Panc1 (cell line): ENCODE results near the gene XYLT1. TPM values are rescaled to one million over a fixed set of nuclear protein-coding genes. Genes with fewer than 3 reads are reported as not detected.

Experiments
- ATAC-seq: fragments of 200-7000 bp; cut with Tn5 transposase; 2 replicates; pipeline ENCODE4 v1.9.1; 2020; ENCODE audit warnings: mild to moderate bottlenecking, moderate library complexity
- BruUV-seq: library from RNA; stranded (reverse); fragments of 400-500 nt; replicated peaks from 2 replicates; lab custom pipeline; 2021; lab: Mats Ljungman, UMichigan
- CTCF ChIA-PET: fragments of 300-600 bp; sonication (Branson Sonifier 250); formaldehyde crosslinking; loops from one replicate; lab custom pipeline; 2022; ENCODE audit warnings: antibody characterized with exemption; lab: Charles Lee
- POLR2A ChIA-PET: fragments of 300-600 bp; sonication (Branson Sonifier 250); formaldehyde crosslinking; loops from one replicate; lab custom pipeline; 2022; ENCODE audit warnings: antibody characterized with exemption; lab: Charles Lee
- DNase-seq: peaks from one replicate; pipeline ENCODE4 v3.0.0-alpha.2; 2010; ENCODE audit warnings: low read depth, low spot score
- H3K27ac ChIP-seq: 2 replicates; pipeline ENCODE4 v1.5.1; 2011; ENCODE audit warnings: mild to moderate bottlenecking, low read length, inconsistent platforms
- H3K27me3 ChIP-seq: fragments of 200-500 bp; sonication (Bioruptor generic); 2 replicates; pipeline ENCODE4 v1.6.0; 2014; ENCODE audit warnings: low read length, inconsistent platforms; ENCODE audit not compliant: control insufficient read depth, insufficient read depth
- H3K36me3 ChIP-seq: fragments of 200-500 bp; sonication (Bioruptor generic); 2 replicates; pipeline ENCODE4 v1.5.1; 2014; ENCODE audit warnings: inconsistent platforms, mild to moderate bottlenecking, low read length, moderate library complexity; ENCODE audit not compliant: control insufficient read depth, insufficient read depth
- H3K4me1 ChIP-seq: 2 replicates; pipeline ENCODE4 v1.5.1; 2011; ENCODE audit warnings: inconsistent platforms, mild to moderate bottlenecking, low read length, moderate library complexity; ENCODE audit not compliant: control insufficient read depth, insufficient read depth
- H3K4me3 ChIP-seq, 2 experiments: 2 replicates each; pipeline ENCODE4 v1.5.1; 2011 to 2012; ENCODE audit warnings: low read depth in 2 of 2, low read length in 2 of 2, mild to moderate bottlenecking in 2 of 2, inconsistent platforms in 1 of 2, moderate library complexity in 1 of 2
- H3K9me3 ChIP-seq: fragments of 200-500 bp; sonication (Bioruptor generic); 2 replicates; pipeline ENCODE4 v1.5.1; 2014; ENCODE audit warnings: low read depth, mild to moderate bottlenecking, inconsistent platforms, low read length, moderate library complexity; ENCODE audit not compliant: control insufficient read depth, insufficient read depth
- CTCF ChIP-seq: fragments of 450-650 bp; IDR thresholded peaks from 2 replicates; pipeline ENCODE4 v1.5.1; 2017; ENCODE audit warnings: mild to moderate bottlenecking
- POLR2AphosphoS5 ChIP-seq: IDR thresholded peaks from 2 replicates; pipeline ENCODE4 v1.6.1; 2012; ENCODE audit warnings: mild to moderate bottlenecking, low read depth, low read length, moderate library complexity
- SIN3A ChIP-seq: IDR thresholded peaks from 2 replicates; pipeline ENCODE4 v1.6.1; 2012; ENCODE audit warnings: low read depth, mild to moderate bottlenecking, low read length, moderate library complexity, borderline replicate concordance; ENCODE audit not compliant: insufficient read depth
- TCF7L2 ChIP-seq: IDR thresholded peaks from 2 replicates; pipeline ENCODE4 v1.6.1; 2011; ENCODE audit warnings: mild to moderate bottlenecking, low read depth, low read length, inconsistent platforms
- in situ Hi-C: cut with HindIII; loops from 2 replicates; pipeline ENCODE4 v1.10.0; 2016; ENCODE audit warnings: low sequenced_read_pairs, low pct_unique_long_range_greater_than_20kb
- intact Hi-C: fragments of 100-400 bp; cut with micrococcal nuclease; formaldehyde crosslinking; loops from one replicate; pipeline ENCODE4 v1.10.0; 2022; ENCODE audit not compliant: unreplicated experiment
- total RNA-seq: library from RNA; stranded (reverse); gene quantifications from one replicate; pipeline ENCODE4 v1.2.1, GENCODE V29; 2021; ENCODE audit not compliant: unreplicated experiment
- TF ChIP-seq, protein P1 (sequence below), 2 experiments: IDR thresholded peaks; 2 replicates each; pipeline ENCODE4 v1.6.1; 2011 to 2012; ENCODE audit warnings: low read depth in 2 of 2, control low read depth in 1 of 2, low read length in 1 of 2, mild to moderate bottlenecking in 1 of 2, moderate library complexity in 1 of 2; ENCODE audit not compliant: insufficient read depth in 1 of 2

Gene XYLT1
- total RNA-seq, 1 experiment from 2014 or later, result 0.62 TPM

DNA sequence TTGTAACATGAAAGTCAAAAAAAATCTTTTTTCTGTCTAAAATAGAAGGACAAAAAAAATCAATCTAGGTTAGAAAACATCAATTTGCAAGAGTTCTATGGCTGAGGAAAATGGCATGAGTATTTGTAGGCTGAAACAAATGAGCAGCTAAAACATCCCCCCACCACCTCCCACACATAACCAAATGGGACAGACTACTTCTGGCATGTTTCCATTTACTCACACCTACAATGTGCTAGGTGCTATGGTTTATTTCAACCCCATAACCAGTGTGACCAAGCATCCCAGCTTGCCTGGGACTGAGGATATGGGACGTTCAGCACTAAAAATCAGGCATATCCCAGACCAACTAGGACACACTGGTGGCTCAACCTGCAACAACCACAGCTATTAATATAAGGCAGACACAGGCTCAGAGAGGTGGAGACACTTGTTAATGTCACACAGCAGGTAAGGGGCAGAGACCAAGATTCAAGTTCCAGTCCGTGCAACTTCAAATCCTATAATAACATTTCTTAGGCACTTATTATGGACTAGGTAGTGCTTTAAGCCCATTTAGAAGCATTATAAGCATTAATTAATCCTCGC, 96.0 kb downstream of the XYLT1 start:
- BruUV-seq, result no TSS peak
- Histone ChIP-seq H3K27ac (no peak overlapping the region), H3K4me1 (no peaks in the 10 kb centered on the region), H3K27me3 (peaks cover 13% of the 10 kb centered on the region), H3K9me3 (no peaks in the 10 kb centered on the region), H3K4me3 (no peak overlapping the region), H3K36me3 (no peaks in the 10 kb centered on the region)
- DNase-seq (no peak), ATAC-seq (no peak)
- POLR2A ChIA-PET, result no interaction called here
- CTCF ChIA-PET, result no interaction called here
- in situ Hi-C loops, result no loop called here
- TF ChIP-seq SIN3A (no peak), POLR2AphosphoS5 (no peak), CTCF (no peak), TCF7L2 (no peak)
- TF ChIP-seq, protein P1, sequence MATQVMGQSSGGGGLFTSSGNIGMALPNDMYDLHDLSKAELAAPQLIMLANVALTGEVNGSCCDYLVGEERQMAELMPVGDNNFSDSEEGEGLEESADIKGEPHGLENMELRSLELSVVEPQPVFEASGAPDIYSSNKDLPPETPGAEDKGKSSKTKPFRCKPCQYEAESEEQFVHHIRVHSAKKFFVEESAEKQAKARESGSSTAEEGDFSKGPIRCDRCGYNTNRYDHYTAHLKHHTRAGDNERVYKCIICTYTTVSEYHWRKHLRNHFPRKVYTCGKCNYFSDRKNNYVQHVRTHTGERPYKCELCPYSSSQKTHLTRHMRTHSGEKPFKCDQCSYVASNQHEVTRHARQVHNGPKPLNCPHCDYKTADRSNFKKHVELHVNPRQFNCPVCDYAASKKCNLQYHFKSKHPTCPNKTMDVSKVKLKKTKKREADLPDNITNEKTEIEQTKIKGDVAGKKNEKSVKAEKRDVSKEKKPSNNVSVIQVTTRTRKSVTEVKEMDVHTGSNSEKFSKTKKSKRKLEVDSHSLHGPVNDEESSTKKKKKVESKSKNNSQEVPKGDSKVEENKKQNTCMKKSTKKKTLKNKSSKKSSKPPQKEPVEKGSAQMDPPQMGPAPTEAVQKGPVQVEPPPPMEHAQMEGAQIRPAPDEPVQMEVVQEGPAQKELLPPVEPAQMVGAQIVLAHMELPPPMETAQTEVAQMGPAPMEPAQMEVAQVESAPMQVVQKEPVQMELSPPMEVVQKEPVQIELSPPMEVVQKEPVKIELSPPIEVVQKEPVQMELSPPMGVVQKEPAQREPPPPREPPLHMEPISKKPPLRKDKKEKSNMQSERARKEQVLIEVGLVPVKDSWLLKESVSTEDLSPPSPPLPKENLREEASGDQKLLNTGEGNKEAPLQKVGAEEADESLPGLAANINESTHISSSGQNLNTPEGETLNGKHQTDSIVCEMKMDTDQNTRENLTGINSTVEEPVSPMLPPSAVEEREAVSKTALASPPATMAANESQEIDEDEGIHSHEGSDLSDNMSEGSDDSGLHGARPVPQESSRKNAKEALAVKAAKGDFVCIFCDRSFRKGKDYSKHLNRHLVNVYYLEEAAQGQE (IDR thresholded peaks at IDR 0.05; ENCODE audit: insufficient read depth in 1 of 2, low read depth in 2 of 2, low read length in 1 of 2), result no peak
- intact Hi-C loops, result no loop called here

DNA sequence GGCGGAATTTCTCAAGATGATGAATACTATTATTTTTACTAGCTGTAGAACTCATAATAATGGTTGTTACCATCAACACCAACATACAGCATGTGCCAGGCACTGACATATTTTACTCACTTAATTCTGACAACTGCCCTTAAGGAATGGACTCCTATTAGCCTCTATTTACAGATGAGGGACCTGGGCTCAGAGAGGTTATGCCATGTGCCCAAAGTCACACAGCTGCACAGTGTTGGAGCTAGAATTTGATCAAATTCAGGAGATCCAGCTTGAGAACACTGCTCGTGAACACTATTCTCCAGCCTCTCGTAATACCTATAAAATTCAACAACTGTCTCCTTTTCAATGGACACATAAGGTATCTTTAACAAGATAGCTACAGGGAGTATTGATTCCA, 97.2 kb downstream of the XYLT1 start:
- peaks cover 7% of the 10 kb centered on the region for H3K27me3 ChIP-seq
- in situ Hi-C loops, result no loop called here

More for the DNA sequence above, 97.2 kb downstream of the XYLT1 start:
- intact Hi-C loops, result no loop called here
- Histone ChIP-seq H3K27ac (no peak overlapping the region), H3K9me3 (no peaks in the 10 kb centered on the region), H3K4me3 (no peak overlapping the region), H3K4me1 (no peaks in the 10 kb centered on the region), H3K36me3 (no peaks in the 10 kb centered on the region)
- TF ChIP-seq POLR2AphosphoS5, result no peak
- TF ChIP-seq SIN3A, result no peak
- no peak for TF ChIP-seq TCF7L2
- TF ChIP-seq CTCF, result no peak
- TF ChIP-seq, protein P1 (IDR thresholded peaks at IDR 0.05; ENCODE audit: insufficient read depth in 1 of 2, low read depth in 2 of 2, low read length in 1 of 2), result no peak
- POLR2A ChIA-PET, result no interaction called here
- ATAC-seq, result no peak
- no peak for DNase-seq
- CTCF ChIA-PET, result no interaction called here
- no TSS peak for BruUV-seq
